ENCODE measurements around the gene MYO18B. TPM values are rescaled to one million over a fixed set of nuclear protein-coding genes. Genes with fewer than 3 reads are reported as not detected.

MYO18B gene
- polyA plus RNA-seq, 3 donors, result not detected

GRCh38 chr22:25697978-25698377 is 44.0 kb upstream of the MYO18B start:
- H3K27ac Mint-ChIP-seq, result peak overlapping the region in 5 of 7 donors; percentile 11 to 64 (median 38)
- no peak for TF ChIP-seq CTCF (IDR thresholded peaks at IDR 0.05)

GRCh38 chr22:25698461-25698860 is 43.5 kb upstream of the MYO18B start:
- Mint-ChIP-seq H3K4me1 (no peaks in the 10 kb centered on the region), H3K27ac (peak overlapping the region in 3 of 7 donors; percentile 38 to 64 (median 43)), H3K27me3 (ENCODE audit: low read depth in 3 of 3) (no peaks in the 10 kb centered on the region), H3K9me3 (peaks cover 0 to 2% (median 0%) of the 10 kb centered on the region in 7 donors), H3K4me3 (no peak overlapping the region), H3K36me3 (peaks cover 78 to 93% of the 10 kb centered on the region in 2 donors)
- intact Hi-C loops (cut with micrococcal nuclease), result no loop called here
- H3K4me2 ChIP-seq (replicated peaks; ENCODE audit: extremely low read depth, low read length, poor library complexity, severe bottlenecking), result no peak overlapping the region
- H3K9ac ChIP-seq (ENCODE audit: insufficient read depth, low read length, poor library complexity, severe bottlenecking), result no peak overlapping the region
- no peak for TF ChIP-seq CTCF (IDR thresholded peaks at IDR 0.05)
- H3K4me1 ChIP-seq (ENCODE audit: control insufficient read depth in 1 of 2, insufficient read depth in 2 of 2, low read length in 2 of 2), result no peaks in the 10 kb centered on the region
- H3K4me3 ChIP-seq (replicated peaks in 1 of 3; ENCODE audit: low read depth in 2 of 3, low read length in 3 of 3), result no peak overlapping the region
- DNase-seq, result no peak
- 100% methylated on average over 7 of the region's 7 CpGs for whole genome bisulfite sequencing (ENCODE audit: insufficient coverage)
- peaks cover 88% of the 10 kb centered on the region for H4K20me1 ChIP-seq (ENCODE audit: insufficient read depth, low read length)
- no peak overlapping the region for H2AFZ ChIP-seq (ENCODE audit: insufficient read depth, low read depth, low read length, poor library complexity, severe bottlenecking)
- H3K27me3 ChIP-seq (ENCODE audit: control insufficient read depth in 2 of 2, insufficient read depth in 2 of 2, low read length in 2 of 2), result no peaks in the 10 kb centered on the region
- peaks cover 80 to 100% of the 10 kb centered on the region in 2 donors for H3K36me3 ChIP-seq (replicated peaks in 1 of 2; ENCODE audit: control insufficient read depth in 1 of 2, insufficient read depth in 2 of 2, low read length in 2 of 2)
- no peaks in the 10 kb centered on the region for H3K79me2 ChIP-seq (ENCODE audit: insufficient read depth, low read length)
- no peak overlapping the region for H3K27ac ChIP-seq (ENCODE audit: low read depth in 1 of 2, low read length in 2 of 2)
- H3K9me3 ChIP-seq (replicated peaks in 1 of 2; ENCODE audit: control insufficient read depth in 1 of 2, insufficient read depth in 1 of 2, low read length in 2 of 2), result no peaks in the 10 kb centered on the region

More at GRCh38 chr22:25697978-25698377, 44.0 kb upstream of the MYO18B start:
- Mint-ChIP-seq H3K27me3 (ENCODE audit: low read depth in 3 of 3) (no peaks in the 10 kb centered on the region), H3K4me1 (no peaks in the 10 kb centered on the region), H3K4me3 (no peak overlapping the region), H3K9me3 (peaks cover 0 to 2% (median 0%) of the 10 kb centered on the region in 7 donors), H3K36me3 (peaks cover 77 to 93% of the 10 kb centered on the region in 2 donors)
- DNase-seq, result no peak
- H3K4me1 ChIP-seq (ENCODE audit: control insufficient read depth in 1 of 2, insufficient read depth in 2 of 2, low read length in 2 of 2), result no peaks in the 10 kb centered on the region
- H3K9ac ChIP-seq (ENCODE audit: insufficient read depth, low read length, poor library complexity, severe bottlenecking), result no peak overlapping the region
- H4K20me1 ChIP-seq (ENCODE audit: insufficient read depth, low read length), result peaks cover 88% of the 10 kb centered on the region
- intact Hi-C loops (cut with micrococcal nuclease), result no loop called here
- H3K79me2 ChIP-seq (ENCODE audit: insufficient read depth, low read length), result no peaks in the 10 kb centered on the region
- H3K9me3 ChIP-seq (replicated peaks in 1 of 2; ENCODE audit: control insufficient read depth in 1 of 2, insufficient read depth in 1 of 2, low read length in 2 of 2), result no peaks in the 10 kb centered on the region
- no peak overlapping the region for H2AFZ ChIP-seq (ENCODE audit: insufficient read depth, low read depth, low read length, poor library complexity, severe bottlenecking)
- peaks cover 83 to 100% of the 10 kb centered on the region in 2 donors for H3K36me3 ChIP-seq (replicated peaks in 1 of 2; ENCODE audit: control insufficient read depth in 1 of 2, insufficient read depth in 2 of 2, low read length in 2 of 2)
- no peak overlapping the region for H3K4me3 ChIP-seq (replicated peaks in 1 of 3; ENCODE audit: low read depth in 2 of 3, low read length in 3 of 3)
- 100% methylated on average over 2 of the region's 2 CpGs for WGBS (ENCODE audit: insufficient coverage)
- peak overlapping the region in 1 of 2 donors; percentile 59 for H3K27ac ChIP-seq (ENCODE audit: low read depth in 1 of 2, low read length in 2 of 2)
- H3K27me3 ChIP-seq (ENCODE audit: control insufficient read depth in 2 of 2, insufficient read depth in 2 of 2, low read length in 2 of 2), result no peaks in the 10 kb centered on the region
- no peak overlapping the region for H3K4me2 ChIP-seq (replicated peaks; ENCODE audit: extremely low read depth, low read length, poor library complexity, severe bottlenecking)
